ENCODE measurements around the gene RYR1.

RYR1 gene

GRCh38 chr19:38542040-38542439, 108.5 kb downstream of the RYR1 start:
- Histone ChIP-seq H3K27me3 (replicated peaks; ENCODE audit: insufficient read depth, low read length) (no peaks in the 10 kb centered on the region), H3K79me2 (ENCODE audit: low read length) (no peaks in the 10 kb centered on the region), H3F3A (ENCODE audit: insufficient read depth, low read length) (0 out of 2 replicates have a peak, but pooled peaks cover 9% of the 10 kb centered on the region), H4K20me1 (ENCODE audit: insufficient read depth, low read length) (no peaks in the 10 kb centered on the region), H3K9ac (ENCODE audit: low read length) (no peak overlapping the region), H3K9me3 (replicated peaks; ENCODE audit: insufficient read depth, low read length) (no peaks in the 10 kb centered on the region), H3K4me1 (ENCODE audit: low read length) (peaks cover 24% of the 10 kb centered on the region), H2AFZ (ENCODE audit: low read length) (no peak overlapping the region), H3K9me2 (replicated peaks; ENCODE audit: insufficient read depth, low read length) (no peaks in the 10 kb centered on the region), H3K27ac (ENCODE audit: low read length) (no peak overlapping the region), H3K4me3 (ENCODE audit: low read length) (no peak overlapping the region), H3K4me2 (ENCODE audit: low read depth, low read length) (no peak overlapping the region), H3K36me3 (replicated peaks; ENCODE audit: insufficient read depth, low read length) (no peaks in the 10 kb centered on the region)
- DNase-seq, result no peak
- TF ChIP-seq EZH2phosphoT487 (IDR thresholded peaks at IDR 0.05; ENCODE audit: low read length) (no peak), EZH2 (optimal IDR thresholded peaks at IDR 0.05; ENCODE audit: low read depth, low read length) (no peak), CTCF (IDR thresholded peaks at IDR 0.05; ENCODE audit: low read length) (no peak)

- TF ChIP-seq CTCF (IDR thresholded peaks at IDR 0.05; ENCODE audit: low read length), result no peak
- TF ChIP-seq EZH2 (optimal IDR thresholded peaks at IDR 0.05; ENCODE audit: low read depth, low read length), result no peak
- TF ChIP-seq EZH2phosphoT487 (IDR thresholded peaks at IDR 0.05; ENCODE audit: low read length), result no peak
- Histone ChIP-seq H3K4me1 (ENCODE audit: low read length) (peaks cover 22% of the 10 kb centered on the region), H4K20me1 (ENCODE audit: insufficient read depth, low read length) (no peaks in the 10 kb centered on the region), H3F3A (ENCODE audit: insufficient read depth, low read length) (0 out of 2 replicates have a peak, but pooled peaks cover 9% of the 10 kb centered on the region), H3K9me2 (replicated peaks; ENCODE audit: insufficient read depth, low read length) (no peaks in the 10 kb centered on the region), H3K27me3 (replicated peaks; ENCODE audit: insufficient read depth, low read length) (no peaks in the 10 kb centered on the region), H3K9me3 (replicated peaks; ENCODE audit: insufficient read depth, low read length) (no peaks in the 10 kb centered on the region), H3K9ac (ENCODE audit: low read length) (no peak overlapping the region), H3K36me3 (replicated peaks; ENCODE audit: insufficient read depth, low read length) (no peaks in the 10 kb centered on the region), H2AFZ (ENCODE audit: low read length) (peak overlapping the region; percentile 40), H3K4me3 (ENCODE audit: low read length) (peak overlapping the region; percentile 55), H3K4me2 (ENCODE audit: low read depth, low read length) (peak overlapping the region; percentile 72), H3K79me2 (ENCODE audit: low read length) (no peaks in the 10 kb centered on the region), H3K27ac (ENCODE audit: low read length) (no peak overlapping the region)
- DNase-seq, result no peak
Measured at GRCh38 chr19:38543286-38543806, 109.9 kb downstream of the RYR1 start.

GRCh38 chr19:38543807-38544568, 110.5 kb downstream of the RYR1 start:
- Histone ChIP-seq H3F3A (ENCODE audit: insufficient read depth, low read length) (0 out of 2 replicates have a peak, but pooled peaks cover 9% of the 10 kb centered on the region), H3K36me3 (replicated peaks; ENCODE audit: insufficient read depth, low read length) (no peaks in the 10 kb centered on the region), H3K4me3 (ENCODE audit: low read length) (peak overlapping the region; percentile 55), H3K9ac (ENCODE audit: low read length) (peak overlapping the region; percentile 43), H3K9me3 (replicated peaks; ENCODE audit: insufficient read depth, low read length) (no peaks in the 10 kb centered on the region), H3K4me1 (ENCODE audit: low read length) (peaks cover 16% of the 10 kb centered on the region), H3K79me2 (ENCODE audit: low read length) (no peaks in the 10 kb centered on the region), H4K20me1 (ENCODE audit: insufficient read depth, low read length) (no peaks in the 10 kb centered on the region), H3K27ac (ENCODE audit: low read length) (peak overlapping the region; percentile 63), H3K4me2 (ENCODE audit: low read depth, low read length) (peak overlapping the region; percentile 72), H3K9me2 (replicated peaks; ENCODE audit: insufficient read depth, low read length) (no peaks in the 10 kb centered on the region), H2AFZ (ENCODE audit: low read length) (peak overlapping the region; percentile 40), H3K27me3 (replicated peaks; ENCODE audit: insufficient read depth, low read length) (no peaks in the 10 kb centered on the region)
- peak; percentile 83 for DNase-seq
- no peak for TF ChIP-seq EZH2 (optimal IDR thresholded peaks at IDR 0.05; ENCODE audit: low read depth, low read length)
- peak; percentile 76; the same call in 1 of the 2 replicates for TF ChIP-seq CTCF (IDR thresholded peaks at IDR 0.05; ENCODE audit: low read length)

Measured in MM.1S (cell line).